ENCODE results near the gene PCGF6.

The PCGF6 gene

DNA sequence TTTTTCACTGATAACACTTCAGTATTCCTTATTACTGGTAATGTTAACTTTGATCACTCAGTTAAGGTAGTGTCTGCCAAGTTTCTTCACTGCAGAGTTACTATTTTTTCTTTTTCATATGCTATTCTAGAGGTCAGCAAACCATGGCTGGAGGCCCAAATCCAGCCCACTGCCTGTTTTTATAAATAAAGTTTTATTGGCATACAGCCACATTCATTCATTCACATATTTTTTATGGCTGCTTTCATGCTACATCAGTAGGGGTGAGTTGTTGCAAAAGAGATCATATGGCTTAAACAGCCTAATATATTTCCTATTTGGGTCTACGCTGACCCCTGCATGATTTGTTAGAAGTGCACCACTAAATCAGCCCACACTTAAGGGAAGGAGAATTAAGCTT lies 94.3 kb downstream of the PCGF6 start:
- DNase-seq (ENCODE audit: low spot score), result no peak

DNA sequence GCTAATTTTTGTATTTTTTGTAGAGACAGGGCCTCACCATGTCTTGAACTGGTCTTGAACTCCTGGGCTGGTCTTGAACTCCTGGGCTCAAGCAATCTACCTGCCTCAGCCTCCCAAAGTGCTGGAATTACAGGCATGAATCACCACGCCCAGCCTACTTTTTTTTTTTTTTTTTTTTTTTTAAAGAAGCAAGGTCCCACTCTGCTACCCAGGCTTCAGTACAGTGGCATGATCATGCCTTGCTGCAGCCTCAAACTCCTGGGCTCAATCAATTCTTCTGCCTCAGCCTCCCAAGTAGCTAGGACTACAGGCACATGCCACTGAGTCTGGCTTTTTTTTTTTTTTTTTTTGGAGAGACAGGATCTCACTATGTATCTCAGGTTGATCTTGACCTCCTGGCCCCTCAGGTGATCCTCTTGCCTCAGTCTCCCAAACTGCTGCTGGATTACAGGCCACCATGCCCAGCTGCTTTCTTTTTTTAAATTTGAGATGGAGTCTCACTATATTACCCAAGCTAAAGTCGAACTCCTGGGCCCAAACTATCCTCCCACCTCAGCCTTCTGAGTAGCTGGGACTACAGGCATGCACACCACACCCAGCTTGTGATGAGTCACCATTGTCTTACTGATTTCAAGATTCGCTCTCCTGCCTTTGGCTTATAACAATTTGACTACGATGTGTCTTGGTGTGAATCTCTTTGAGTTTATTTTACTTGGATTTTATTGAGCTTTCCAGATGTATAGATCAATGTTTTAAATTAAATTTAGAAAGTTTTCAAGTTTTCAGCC lies 96.2 kb downstream of the PCGF6 start:
- DNase-seq (ENCODE audit: low spot score), result no peak

GRCh38 chr10:103254113-103254512 lies 96.8 kb downstream of the PCGF6 start:
- DNase-seq (ENCODE audit: low spot score), result no peak
